Sigmoid colon (tissue), 7 donors: ENCODE data around the gene TMOD1. TPM values are rescaled to one million over a fixed set of nuclear protein-coding genes. Genes with fewer than 3 reads are reported as not detected.

ENCODE experiments used
- DNase-seq: peaks from one replicate; pipeline ENCODE4 v3.0.0-alpha.2; 2019
- H3K27ac ChIP-seq, 4 donors: fragments of 200-600 bp; sonication (generic); one replicate each; pipeline ENCODE4 v1.5.1; 2016 to 2019; ENCODE audit warnings: mild to moderate bottlenecking in 1 of 4
- H3K27me3 ChIP-seq, 3 donors: fragments of 200-600 bp; sonication (generic); one replicate each; pipeline ENCODE4 v1.5.1; 2019; ENCODE audit warnings: mild to moderate bottlenecking in 1 of 3
- H3K36me3 ChIP-seq, 4 donors: fragments of 200-600 bp; sonication (generic); one replicate each; pipeline ENCODE4 v1.5.1; 2016 to 2019
- H3K4me1 ChIP-seq, 4 donors: fragments of 200-600 bp; sonication (generic); one replicate each; pipeline ENCODE4 v1.5.1; 2017 to 2019
- H3K4me3 ChIP-seq, 4 donors: fragments of 200-600 bp; sonication (generic); one replicate each; pipeline ENCODE4 v1.5.1; 2017 to 2019; ENCODE audit warnings: mild to moderate bottlenecking in 2 of 4, moderate library complexity in 1 of 4
- H3K9me3 ChIP-seq, 4 donors: fragments of 200-600 bp in 3 of 4; sonication (generic) in 3 of 4; one replicate each; pipeline versions ENCODE4 v1.5.1 to v1.6.1; 2013 to 2019
- EP300 ChIP-seq, 4 donors: sonication (generic); formaldehyde crosslinking; IDR thresholded peaks; one replicate each; pipeline ENCODE4 v1.6.1; 2017; ENCODE audit warnings: antibody characterized with exemption in 4 of 4
- POLR2A ChIP-seq, 2 donors: fragments of 450-650 bp; IDR thresholded peaks; one replicate each; pipeline ENCODE4 v1.6.1; 2016; ENCODE audit warnings: antibody characterized with exemption in 2 of 2, mild to moderate bottlenecking in 2 of 2, moderate library complexity in 2 of 2
- POLR2AphosphoS5 ChIP-seq, 4 donors: sonication (generic); formaldehyde crosslinking; IDR thresholded peaks; one replicate each; pipeline ENCODE4 v1.6.1; 2017; ENCODE audit warnings: antibody characterized with exemption in 4 of 4
- WGBS, 2 donors: extraction: QIAGEN DNeasy Blood & Tissue Kit; methylation state at CpG; one replicate each; pipeline ENCODE4 v1.1.7; 2013; 5-methylcytosine and 5-hydroxymethylcytosine counted together
- intact Hi-C: fragments of 100-400 bp; cut with DNase I; formaldehyde crosslinking; loops from one replicate; pipeline ENCODE4 v1.15.1; 2023
- polyA plus RNA-seq, 3 donors: library from polyadenylated mRNA; stranded (reverse); fragments of 200-250 nt; gene quantifications; one replicate each; pipeline ENCODE4 v1.2.3, GENCODE V29; 2013
- total RNA-seq, 4 donors: library from RNA; depleted of rRNA; stranded (reverse); fragments of >200 nt; gene quantifications; one replicate each; pipeline ENCODE4 v1.1.0, GENCODE V29; 2016
- TF ChIP-seq, protein P1 (sequence below), 4 experiments: fragments of 450-650 bp in 3 of 4; fragments of 200-600 bp in 1 of 4; IDR thresholded peaks; one replicate each; pipeline ENCODE4 v1.5.1; 2016 to 2019; ENCODE audit warnings: antibody characterized with exemption in 4 of 4, mild to moderate bottlenecking in 3 of 4, moderate library complexity in 2 of 4
- donor health status: healthy with polysubstance abuse.
- donor health status: Bipolar disorder and iron deficiency.
- donor health status: healthy.

TMOD1 gene
- total and polyA plus RNA-seq, 7 donors, result 1.6 to 56.8 (median 28.5) TPM

GRCh38 chr9:97629156-97629555 is 127.7 kb downstream of the TMOD1 start:
- H3K4me3 ChIP-seq, result no peak overlapping the region
- TF ChIP-seq EP300 (IDR thresholded peaks at IDR 0.05), result no peak
- TF ChIP-seq POLR2AphosphoS5 (IDR thresholded peaks at IDR 0.05), result no peak
- TF ChIP-seq, protein P1, sequence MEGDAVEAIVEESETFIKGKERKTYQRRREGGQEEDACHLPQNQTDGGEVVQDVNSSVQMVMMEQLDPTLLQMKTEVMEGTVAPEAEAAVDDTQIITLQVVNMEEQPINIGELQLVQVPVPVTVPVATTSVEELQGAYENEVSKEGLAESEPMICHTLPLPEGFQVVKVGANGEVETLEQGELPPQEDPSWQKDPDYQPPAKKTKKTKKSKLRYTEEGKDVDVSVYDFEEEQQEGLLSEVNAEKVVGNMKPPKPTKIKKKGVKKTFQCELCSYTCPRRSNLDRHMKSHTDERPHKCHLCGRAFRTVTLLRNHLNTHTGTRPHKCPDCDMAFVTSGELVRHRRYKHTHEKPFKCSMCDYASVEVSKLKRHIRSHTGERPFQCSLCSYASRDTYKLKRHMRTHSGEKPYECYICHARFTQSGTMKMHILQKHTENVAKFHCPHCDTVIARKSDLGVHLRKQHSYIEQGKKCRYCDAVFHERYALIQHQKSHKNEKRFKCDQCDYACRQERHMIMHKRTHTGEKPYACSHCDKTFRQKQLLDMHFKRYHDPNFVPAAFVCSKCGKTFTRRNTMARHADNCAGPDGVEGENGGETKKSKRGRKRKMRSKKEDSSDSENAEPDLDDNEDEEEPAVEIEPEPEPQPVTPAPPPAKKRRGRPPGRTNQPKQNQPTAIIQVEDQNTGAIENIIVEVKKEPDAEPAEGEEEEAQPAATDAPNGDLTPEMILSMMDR (IDR thresholded peaks at IDR 0.05), result no peak
- TF ChIP-seq POLR2A (IDR thresholded peaks at IDR 0.05), result no peak
- H3K27ac ChIP-seq, result peak overlapping the region in 1 of 4 donors; percentile 4
- peaks cover 0 to 17% (median 3%) of the 10 kb centered on the region in 4 donors for H3K36me3 ChIP-seq
- intact Hi-C loops, result no loop called here
- H3K9me3 ChIP-seq, result no peaks in the 10 kb centered on the region
- peaks cover 0 to 42% (median 33%) of the 10 kb centered on the region in 4 donors for H3K4me1 ChIP-seq
- no peaks in the 10 kb centered on the region for H3K27me3 ChIP-seq
- no peak for DNase-seq

GRCh38 chr9:97630591-97630990 is 129.1 kb downstream of the TMOD1 start:
- peaks cover 0 to 2% (median 0%) of the 10 kb centered on the region in 4 donors for H3K36me3 ChIP-seq
- intact Hi-C loops, result loop anchor here (10.0 kb wide), 1 partner anchor 776 kb away; the partner anchor contains the start of gene ZNF782
- H3K4me3 ChIP-seq, result no peak overlapping the region
- TF ChIP-seq EP300 (IDR thresholded peaks at IDR 0.05) (no peak), POLR2AphosphoS5 (IDR thresholded peaks at IDR 0.05) (no peak), POLR2A (IDR thresholded peaks at IDR 0.05) (no peak)
- TF ChIP-seq, protein P1 (IDR thresholded peaks at IDR 0.05), result no peak
- no peaks in the 10 kb centered on the region for H3K27me3 ChIP-seq
- peaks cover 0 to 56% (median 46%) of the 10 kb centered on the region in 4 donors for H3K4me1 ChIP-seq
- peak overlapping the region in 1 of 4 donors; percentile 91 for H3K27ac ChIP-seq
- no peaks in the 10 kb centered on the region for H3K9me3 ChIP-seq
- DNase-seq, result no peak

- 1 to 2% methylated on average over 27 of the region's 27 CpGs for WGBS, 2 donors
- Histone ChIP-seq H3K9me3 (no peaks in the 10 kb centered on the region), H3K36me3 (no peaks in the 10 kb centered on the region), H3K4me3 (peak overlapping the region; percentile 73 to 91 (median 79)), H3K27ac (peak overlapping the region; percentile 85 to 98 (median 94)), H3K27me3 (no peaks in the 10 kb centered on the region), H3K4me1 (peaks cover 0 to 66% (median 51%) of the 10 kb centered on the region in 4 donors)
- no peak for TF ChIP-seq POLR2AphosphoS5 (IDR thresholded peaks at IDR 0.05)
- TF ChIP-seq, protein P1 (IDR thresholded peaks at IDR 0.05), result no peak
- TF ChIP-seq EP300 (IDR thresholded peaks at IDR 0.05), result no peak
- TF ChIP-seq POLR2A (IDR thresholded peaks at IDR 0.05), result no peak
- peak; percentile 86 for DNase-seq
- intact Hi-C loops, result loop anchor here (2.0 to 10.0 kb wide), 3 partner anchors 290 to 778 kb away; partner anchors contain the start of genes ANP32B, TRMO and ZNF782
These were observed 130.9 kb downstream of the TMOD1 start for GRCh38 chr9:97632248-97632984.

GRCh38 chr9:97632985-97633858 is 131.8 kb downstream of the TMOD1 start, which contains the start of the genes NCBP1 and TSTD2:
TSS of gene NCBP1 (plus strand) at chr9:97633821. CDS start at chr9:97633882, 61 bp downstream.
TSS of gene TSTD2 (minus strand) at chr9:97633368. CDS start at chr9:97627562, 5,806 bp downstream.
- intact Hi-C loops, result loop anchor here (2.0 to 10.0 kb wide), 3 partner anchors 290 to 778 kb away; partner anchors contain the start of genes ANP32B, TRMO and ZNF782
- H3K4me1 ChIP-seq, result peaks cover 0 to 66% (median 43%) of the 10 kb centered on the region in 4 donors
- H3K36me3 ChIP-seq, result no peaks in the 10 kb centered on the region

More at GRCh38 chr9:97632985-97633858, 131.8 kb downstream of the TMOD1 start, which contains the start of the genes NCBP1 and TSTD2:
- Histone ChIP-seq H3K9me3 (no peaks in the 10 kb centered on the region), H3K4me3 (peak within 1 kb of the TSS; percentile 73 to 91 (median 79)), H3K27ac (peak within 1 kb of the TSS; percentile 85 to 98 (median 94)), H3K27me3 (no peaks in the 10 kb centered on the region)
- 0 to 1% methylated on average over 83 of the region's 83 CpGs for WGBS, 2 donors
- TF ChIP-seq EP300 (IDR thresholded peaks at IDR 0.05), result peak in 1 of 4 donors; percentile 30
- TF ChIP-seq POLR2AphosphoS5 (IDR thresholded peaks at IDR 0.05), result peak; percentile 84 to 95 (median 90)
- TF ChIP-seq, protein P1 (IDR thresholded peaks at IDR 0.05), result no peak
- TF ChIP-seq POLR2A (IDR thresholded peaks at IDR 0.05), result peak; percentile 79 to 80
- DNase-seq, result peak; percentile 99
